Caco-2 (cell line): ENCODE results near the gene ATXN1. TPM values are rescaled to one million over a fixed set of nuclear protein-coding genes. Genes with fewer than 3 reads are reported as not detected.

ENCODE experiments used
- BruUV-seq: library from RNA; stranded (reverse); fragments of 400-500 nt; replicated peaks from 2 replicates; lab custom pipeline; 2021; lab: Mats Ljungman, UMichigan
- CTCF ChIA-PET: fragments of 300-600 bp; sonication (Branson Sonifier 250); formaldehyde crosslinking; loops from one replicate; lab custom pipeline; 2022; ENCODE audit warnings: antibody characterized with exemption; lab: Charles Lee
- POLR2A ChIA-PET: fragments of 300-600 bp; sonication (Branson Sonifier 250); formaldehyde crosslinking; loops from one replicate; lab custom pipeline; 2022; ENCODE audit warnings: antibody characterized with exemption; lab: Charles Lee
- DNase-seq, 2 experiments: peaks; one replicate each; pipeline versions ENCODE4 v3.0.0 to v3.0.0-alpha.2; 2020 to 2022
- H3K27me3 ChIP-seq: replicated peaks from 2 replicates; pipeline ENCODE4 v1.6.0; 2011; ENCODE audit warnings: low read length; ENCODE audit not compliant: control insufficient read depth, insufficient read depth
- H3K36me3 ChIP-seq: 2 replicates; pipeline ENCODE4 v1.5.1; 2011; ENCODE audit warnings: low read length; ENCODE audit not compliant: control insufficient read depth, insufficient read depth
- H3K4me1 ChIP-seq: fragments of 250-450 bp; sonication (Bioruptor Pico); 2 replicates; pipeline ENCODE4 v1.5.1; 2020; ENCODE audit warnings: mild to moderate bottlenecking
- H3K4me3 ChIP-seq: 2 replicates; pipeline ENCODE4 v1.5.1; 2011; ENCODE audit warnings: low read depth, mild to moderate bottlenecking, control low read depth, low read length
- H3K9me3 ChIP-seq: fragments of 250-450 bp; sonication (Bioruptor Pico); 2 replicates; pipeline ENCODE4 v1.5.1; 2020; ENCODE audit warnings: mild to moderate bottlenecking, moderate library complexity
- H3K27ac Mint-ChIP-seq: one replicate; pipeline ENCODE4 v1.8.0; 2022; ENCODE audit warnings: mixed read lengths; ENCODE audit not compliant: unreplicated experiment
- H3K27me3 Mint-ChIP-seq: one replicate; pipeline ENCODE4 v1.8.0; 2022; ENCODE audit warnings: mixed read lengths; ENCODE audit not compliant: insufficient read depth, unreplicated experiment
- H3K36me3 Mint-ChIP-seq: one replicate; pipeline ENCODE4 v1.8.0; 2022; ENCODE audit warnings: mild to moderate bottlenecking, mixed read lengths; ENCODE audit not compliant: insufficient read depth, unreplicated experiment
- H3K4me1 Mint-ChIP-seq: one replicate; pipeline ENCODE4 v1.8.0; 2022; ENCODE audit warnings: low read depth, mixed read lengths; ENCODE audit not compliant: unreplicated experiment
- H3K4me3 Mint-ChIP-seq: one replicate; pipeline ENCODE4 v1.8.0; 2022; ENCODE audit warnings: mild to moderate bottlenecking, moderate library complexity, mixed read lengths; ENCODE audit not compliant: unreplicated experiment
- H3K9me3 Mint-ChIP-seq: one replicate; pipeline ENCODE4 v1.8.0; 2022; ENCODE audit warnings: mixed read lengths; ENCODE audit not compliant: unreplicated experiment
- CTCF ChIP-seq, 2 experiments: fragments of 200-600 bp in 1 of 2; IDR thresholded peaks; 1 replicate in 1 of 2; 2 replicates in 1 of 2; pipeline versions ENCODE4 v1.5.1 to v1.8.0; 2011 to 2022; ENCODE audit warnings: antibody characterized with exemption in 1 of 2, control low read depth in 1 of 2, inconsistent platforms in 1 of 2, low read depth in 1 of 2, low read length in 1 of 2, mild to moderate bottlenecking in 1 of 2, moderate library complexity in 1 of 2; ENCODE audit not compliant: insufficient read depth in 1 of 2, severe bottlenecking in 1 of 2, unreplicated experiment in 1 of 2
- intact Hi-C: fragments of 100-400 bp; cut with micrococcal nuclease; formaldehyde crosslinking; loops from one replicate; pipeline ENCODE4 v1.10.0; 2022; ENCODE audit not compliant: unreplicated experiment
- total RNA-seq: library from RNA; stranded (reverse); gene quantifications from 2 replicates; pipeline ENCODE4 v1.2.3, GENCODE V29; 2022

The ATXN1 gene
- total RNA-seq, 1 experiment from 2014 or later: 14.2 TPM

- no peaks in the 10 kb centered on the region for H3K36me3 Mint-ChIP-seq
- intact Hi-C loops: no loop called here
- Histone ChIP-seq H3K36me3 (no peaks in the 10 kb centered on the region), H3K9me3 (no peaks in the 10 kb centered on the region), H3K4me1 (peaks cover 16% of the 10 kb centered on the region), H3K4me3 (no peak overlapping the region), H3K27me3 (no peaks in the 10 kb centered on the region)
- TF ChIP-seq CTCF (IDR thresholded peaks at IDR 0.05; ENCODE audit: insufficient read depth in 1 of 2, low read depth in 1 of 2, low read length in 1 of 2, severe bottlenecking in 1 of 2, unreplicated experiment in 1 of 2): no peak
- POLR2A ChIA-PET: interaction anchor here (0.7 kb wide), 1 partner anchor 31 kb away, joined by 4 read pairs; no protein-coding TSS in a partner anchor
- CTCF ChIA-PET: interaction anchor here (1.5 kb wide), 1 partner anchor 47 kb away, joined by 3 read pairs; no protein-coding TSS in a partner anchor
- H3K27me3 Mint-ChIP-seq: no peaks in the 10 kb centered on the region
- no peaks in the 10 kb centered on the region for H3K9me3 Mint-ChIP-seq
- no peak overlapping the region for H3K27ac Mint-ChIP-seq
- DNase-seq: no peak
- no peak overlapping the region for H3K4me3 Mint-ChIP-seq
- peaks cover 12% of the 10 kb centered on the region for H3K4me1 Mint-ChIP-seq
- no TSS peak for BruUV-seq
Observed at GRCh38 chr6:16723402-16723801, 37.9 kb downstream of the ATXN1 start.

- intact Hi-C loops: no loop called here
- no peaks in the 10 kb centered on the region for H3K9me3 ChIP-seq
- H3K4me3 Mint-ChIP-seq: no peak overlapping the region
- ChIA-PET POLR2A (interaction anchor here (0.7 kb wide), 1 partner anchor 32 kb away, joined by 4 read pairs; no protein-coding TSS in a partner anchor), CTCF (no interaction called here)
- no TSS peak for BruUV-seq
- no peak overlapping the region for H3K27ac Mint-ChIP-seq
- no peak overlapping the region for H3K4me3 ChIP-seq
- H3K36me3 Mint-ChIP-seq: no peaks in the 10 kb centered on the region
- H3K4me1 Mint-ChIP-seq: peaks cover 6% of the 10 kb centered on the region
- no peaks in the 10 kb centered on the region for H3K27me3 ChIP-seq
- no peak for DNase-seq
- TF ChIP-seq CTCF (IDR thresholded peaks at IDR 0.05; ENCODE audit: insufficient read depth in 1 of 2, low read depth in 1 of 2, low read length in 1 of 2, severe bottlenecking in 1 of 2, unreplicated experiment in 1 of 2): no peak
- H3K36me3 ChIP-seq: no peaks in the 10 kb centered on the region
- H3K27me3 Mint-ChIP-seq: no peaks in the 10 kb centered on the region
- no peaks in the 10 kb centered on the region for H3K9me3 Mint-ChIP-seq
- H3K4me1 ChIP-seq: peaks cover 16% of the 10 kb centered on the region
Observed at GRCh38 chr6:16722630-16723029, 38.6 kb downstream of the ATXN1 start.

- no peak for DNase-seq
- peaks cover 16% of the 10 kb centered on the region for H3K4me1 ChIP-seq
- peaks cover 6% of the 10 kb centered on the region for H3K4me1 Mint-ChIP-seq
- no peak overlapping the region for H3K27ac Mint-ChIP-seq
- H3K27me3 Mint-ChIP-seq: no peaks in the 10 kb centered on the region
- ChIA-PET CTCF (no interaction called here), POLR2A (no interaction called here)
- no peak overlapping the region for H3K4me3 ChIP-seq
- no peaks in the 10 kb centered on the region for H3K9me3 Mint-ChIP-seq
- H3K4me3 Mint-ChIP-seq: no peak overlapping the region
- H3K36me3 Mint-ChIP-seq: no peaks in the 10 kb centered on the region
- H3K36me3 ChIP-seq: no peaks in the 10 kb centered on the region
- TF ChIP-seq CTCF (IDR thresholded peaks at IDR 0.05; ENCODE audit: insufficient read depth in 1 of 2, low read depth in 1 of 2, low read length in 1 of 2, severe bottlenecking in 1 of 2, unreplicated experiment in 1 of 2): no peak
- H3K27me3 ChIP-seq: no peaks in the 10 kb centered on the region
- no TSS peak for BruUV-seq
- intact Hi-C loops: no loop called here
- no peaks in the 10 kb centered on the region for H3K9me3 ChIP-seq
Observed at GRCh38 chr6:16721977-16722376, 39.3 kb downstream of the ATXN1 start.
